ENCODE measurements around the gene RLBP1.

RLBP1 gene

GRCh38 chr15:89177633-89178306 is 43.6 kb downstream of the RLBP1 start:
- Histone ChIP-seq H3K4me1 (ENCODE audit: control insufficient read depth, insufficient read depth, low read length) (no peaks in the 10 kb centered on the region), H3K27ac (ENCODE audit: low read depth, low read length) (no peak overlapping the region), H3K9ac (ENCODE audit: low read depth, low read length) (no peak overlapping the region), H3K9me3 (ENCODE audit: control insufficient read depth, insufficient read depth, low read length) (no peaks in the 10 kb centered on the region), H3K36me3 (ENCODE audit: control insufficient read depth, insufficient read depth, low read length) (no peaks in the 10 kb centered on the region), H3K27me3 (ENCODE audit: control insufficient read depth, insufficient read depth, low read length) (no peaks in the 10 kb centered on the region), H3K4me3 (ENCODE audit: low read depth, low read length) (no peak overlapping the region)

- Histone ChIP-seq H3K4me1 (ENCODE audit: control insufficient read depth, insufficient read depth, low read length) (no peaks in the 10 kb centered on the region), H3K9me3 (ENCODE audit: control insufficient read depth, insufficient read depth, low read length) (no peaks in the 10 kb centered on the region), H3K27me3 (ENCODE audit: control insufficient read depth, insufficient read depth, low read length) (no peaks in the 10 kb centered on the region), H3K4me3 (ENCODE audit: low read depth, low read length) (no peak overlapping the region), H3K36me3 (ENCODE audit: control insufficient read depth, insufficient read depth, low read length) (no peaks in the 10 kb centered on the region), H3K27ac (ENCODE audit: low read depth, low read length) (no peak overlapping the region), H3K9ac (ENCODE audit: low read depth, low read length) (no peak overlapping the region)
Measured at GRCh38 chr15:89177116-89177515, 44.3 kb downstream of the RLBP1 start.

- no peaks in the 10 kb centered on the region for H3K36me3 ChIP-seq (ENCODE audit: control insufficient read depth, insufficient read depth, low read length)
Measured at GRCh38 chr15:89175617-89176191, 45.7 kb downstream of the RLBP1 start.

GRCh38 chr15:89174476-89174875 is 46.9 kb downstream of the RLBP1 start:
- no peaks in the 10 kb centered on the region for H3K36me3 ChIP-seq (ENCODE audit: control insufficient read depth, insufficient read depth, low read length)
- no peak overlapping the region for H3K4me3 ChIP-seq (ENCODE audit: low read depth, low read length)
- no peak overlapping the region for H3K9ac ChIP-seq (ENCODE audit: low read depth, low read length)
- no peaks in the 10 kb centered on the region for H3K9me3 ChIP-seq (ENCODE audit: control insufficient read depth, insufficient read depth, low read length)
- H3K27ac ChIP-seq (ENCODE audit: low read depth, low read length) = no peak overlapping the region
- H3K4me1 ChIP-seq (ENCODE audit: control insufficient read depth, insufficient read depth, low read length) = no peaks in the 10 kb centered on the region
- H3K27me3 ChIP-seq (ENCODE audit: control insufficient read depth, insufficient read depth, low read length) = no peaks in the 10 kb centered on the region

More at GRCh38 chr15:89175617-89176191, 45.7 kb downstream of the RLBP1 start:
- H3K9me3 ChIP-seq (ENCODE audit: control insufficient read depth, insufficient read depth, low read length) = no peaks in the 10 kb centered on the region
- H3K27me3 ChIP-seq (ENCODE audit: control insufficient read depth, insufficient read depth, low read length) = no peaks in the 10 kb centered on the region
- H3K4me3 ChIP-seq (ENCODE audit: low read depth, low read length) = no peak overlapping the region
- no peak overlapping the region for H3K27ac ChIP-seq (ENCODE audit: low read depth, low read length)
- no peaks in the 10 kb centered on the region for H3K4me1 ChIP-seq (ENCODE audit: control insufficient read depth, insufficient read depth, low read length)
- no peak overlapping the region for H3K9ac ChIP-seq (ENCODE audit: low read depth, low read length)

- no peak overlapping the region for H3K27ac ChIP-seq (ENCODE audit: low read depth, low read length)
- H3K9ac ChIP-seq (ENCODE audit: low read depth, low read length) = no peak overlapping the region
- no peaks in the 10 kb centered on the region for H3K27me3 ChIP-seq (ENCODE audit: control insufficient read depth, insufficient read depth, low read length)
- H3K4me1 ChIP-seq (ENCODE audit: control insufficient read depth, insufficient read depth, low read length) = peaks cover under 1% of the 10 kb centered on the region; the same call in 1 of the 2 replicates
- no peaks in the 10 kb centered on the region for H3K36me3 ChIP-seq (ENCODE audit: control insufficient read depth, insufficient read depth, low read length)
- H3K9me3 ChIP-seq (ENCODE audit: control insufficient read depth, insufficient read depth, low read length) = no peaks in the 10 kb centered on the region
- no peak overlapping the region for H3K4me3 ChIP-seq (ENCODE audit: low read depth, low read length)
Measured at GRCh38 chr15:89172921-89173320, 48.5 kb downstream of the RLBP1 start.

- no peak overlapping the region for H3K27ac ChIP-seq (ENCODE audit: low read depth, low read length)
Measured at GRCh38 chr15:89171136-89172072, 50.0 kb downstream of the RLBP1 start.

GRCh38 chr15:89170364-89170763 is 51.0 kb downstream of the RLBP1 start:
- H3K9ac ChIP-seq (ENCODE audit: low read depth, low read length) = no peak overlapping the region
- H3K4me1 ChIP-seq (ENCODE audit: control insufficient read depth, insufficient read depth, low read length) = peaks cover 20% of the 10 kb centered on the region; the same call in 1 of the 2 replicates
- H3K9me3 ChIP-seq (ENCODE audit: control insufficient read depth, insufficient read depth, low read length) = no peaks in the 10 kb centered on the region
- no peaks in the 10 kb centered on the region for H3K27me3 ChIP-seq (ENCODE audit: control insufficient read depth, insufficient read depth, low read length)
- H3K36me3 ChIP-seq (ENCODE audit: control insufficient read depth, insufficient read depth, low read length) = no peaks in the 10 kb centered on the region
- H3K4me3 ChIP-seq (ENCODE audit: low read depth, low read length) = no peak overlapping the region
- H3K27ac ChIP-seq (ENCODE audit: low read depth, low read length) = no peak overlapping the region

More at GRCh38 chr15:89171136-89172072, 50.0 kb downstream of the RLBP1 start:
- H3K9ac ChIP-seq (ENCODE audit: low read depth, low read length) = no peak overlapping the region
- H3K27me3 ChIP-seq (ENCODE audit: control insufficient read depth, insufficient read depth, low read length) = no peaks in the 10 kb centered on the region
- no peaks in the 10 kb centered on the region for H3K9me3 ChIP-seq (ENCODE audit: control insufficient read depth, insufficient read depth, low read length)
- no peaks in the 10 kb centered on the region for H3K36me3 ChIP-seq (ENCODE audit: control insufficient read depth, insufficient read depth, low read length)
- H3K4me1 ChIP-seq (ENCODE audit: control insufficient read depth, insufficient read depth, low read length) = peaks cover 10% of the 10 kb centered on the region; the same call in 1 of the 2 replicates
- no peak overlapping the region for H3K4me3 ChIP-seq (ENCODE audit: low read depth, low read length)

- Histone ChIP-seq H3K4me1 (ENCODE audit: control insufficient read depth, insufficient read depth, low read length) (peaks cover 22% of the 10 kb centered on the region; the same call in 1 of the 2 replicates), H3K36me3 (ENCODE audit: control insufficient read depth, insufficient read depth, low read length) (no peaks in the 10 kb centered on the region), H3K27me3 (ENCODE audit: control insufficient read depth, insufficient read depth, low read length) (no peaks in the 10 kb centered on the region), H3K27ac (ENCODE audit: low read depth, low read length) (peak overlapping the region; percentile 80), H3K9ac (ENCODE audit: low read depth, low read length) (no peak overlapping the region), H3K9me3 (ENCODE audit: control insufficient read depth, insufficient read depth, low read length) (no peaks in the 10 kb centered on the region), H3K4me3 (ENCODE audit: low read depth, low read length) (no peak overlapping the region)
Measured at GRCh38 chr15:89168316-89168833, 53.0 kb downstream of the RLBP1 start.

GRCh38 chr15:89167267-89168176 is 53.9 kb downstream of the RLBP1 start:
- Histone ChIP-seq H3K9me3 (ENCODE audit: control insufficient read depth, insufficient read depth, low read length) (no peaks in the 10 kb centered on the region), H3K4me3 (ENCODE audit: low read depth, low read length) (no peak overlapping the region), H3K36me3 (ENCODE audit: control insufficient read depth, insufficient read depth, low read length) (no peaks in the 10 kb centered on the region), H3K27ac (ENCODE audit: low read depth, low read length) (peak overlapping the region; percentile 80), H3K9ac (ENCODE audit: low read depth, low read length) (no peak overlapping the region), H3K4me1 (ENCODE audit: control insufficient read depth, insufficient read depth, low read length) (peaks cover 22% of the 10 kb centered on the region; the same call in 1 of the 2 replicates), H3K27me3 (ENCODE audit: control insufficient read depth, insufficient read depth, low read length) (no peaks in the 10 kb centered on the region)

GRCh38 chr15:89165677-89166076 is 55.7 kb downstream of the RLBP1 start:
- Histone ChIP-seq H3K9me3 (ENCODE audit: control insufficient read depth, insufficient read depth, low read length) (no peaks in the 10 kb centered on the region), H3K9ac (ENCODE audit: low read depth, low read length) (no peak overlapping the region), H3K4me1 (ENCODE audit: control insufficient read depth, insufficient read depth, low read length) (peaks cover 22% of the 10 kb centered on the region; the same call in 1 of the 2 replicates), H3K27me3 (ENCODE audit: control insufficient read depth, insufficient read depth, low read length) (no peaks in the 10 kb centered on the region), H3K36me3 (ENCODE audit: control insufficient read depth, insufficient read depth, low read length) (no peaks in the 10 kb centered on the region), H3K27ac (ENCODE audit: low read depth, low read length) (no peak overlapping the region), H3K4me3 (ENCODE audit: low read depth, low read length) (no peak overlapping the region)

All from HUES48 (cell line).